ENCODE results near the gene GPX5.
"Not testable (repeated sequence)": the region's sequence is repeated elsewhere in the genome, so short reads cannot be mapped to it uniquely, and the experiment has no call there.

Gene GPX5

DNA sequence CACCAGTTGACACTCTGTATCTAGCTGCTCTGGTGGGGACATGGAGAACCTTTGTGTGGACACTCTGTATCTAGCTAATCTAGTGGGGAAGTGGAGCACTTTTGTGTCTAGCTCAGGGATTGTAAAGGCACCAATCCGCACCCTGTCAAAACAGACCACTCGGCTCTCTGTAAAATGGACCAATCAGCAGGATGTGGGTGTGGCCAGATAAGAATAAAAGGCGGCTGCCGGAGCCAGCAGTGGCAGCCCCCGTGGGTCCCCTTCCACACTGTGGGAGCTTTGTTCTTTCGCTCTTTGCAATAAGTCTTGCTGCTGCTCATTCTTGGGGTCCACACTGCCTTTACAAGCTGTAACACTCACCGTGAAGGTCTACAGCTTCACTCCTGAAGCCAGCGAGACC is 13.3 kb upstream of the GPX5 start:
- not testable (repeated sequence) for DNase-seq (ENCODE audit: low read depth in 2 of 2)

DNA sequence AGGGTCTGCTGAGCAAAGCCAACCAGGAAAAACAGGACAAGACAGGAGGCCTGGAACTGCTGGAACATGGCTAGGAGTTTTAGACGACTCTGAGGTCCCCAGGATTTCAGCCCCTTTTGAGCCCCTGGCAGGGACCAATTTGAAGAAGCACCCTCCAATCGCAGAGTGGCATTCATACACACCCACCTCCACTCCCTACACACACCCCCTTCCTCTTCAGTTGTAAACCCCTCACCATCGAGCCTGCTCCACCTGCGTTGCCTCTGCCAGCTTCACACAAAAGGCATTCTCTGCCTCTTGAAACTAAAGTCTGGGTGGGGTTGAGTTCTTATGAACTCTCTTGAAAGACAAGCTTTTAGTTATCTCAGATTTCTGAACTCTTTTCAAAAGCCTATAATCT is 10.0 kb upstream of the GPX5 start, which contains the start of gene GPX6:
Gene GPX6 (minus strand): TSS at position 118 of the 400 bp plus-strand sequence. CDS start 50 bp downstream, at position 68.
- no peak for DNase-seq (ENCODE audit: low read depth in 2 of 2)

DNA sequence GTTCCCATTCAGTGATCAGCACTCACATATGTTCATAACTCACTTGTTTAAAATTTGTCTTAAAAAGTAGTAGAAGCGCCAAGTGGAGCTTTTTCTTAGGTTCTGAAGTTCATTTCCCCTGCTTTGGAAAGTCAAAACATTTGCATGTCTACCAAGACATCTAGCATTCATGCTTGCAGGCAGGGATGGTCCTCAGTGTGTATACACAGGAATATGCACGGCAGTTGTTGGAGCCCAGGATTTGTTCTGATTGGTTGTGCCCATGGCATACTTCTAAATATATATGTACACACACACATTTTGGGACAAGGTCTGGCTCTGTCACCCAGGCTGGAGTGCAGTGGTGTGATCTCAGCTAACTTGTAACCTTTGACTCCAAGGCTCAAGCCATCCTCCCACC is 7.7 kb upstream of the GPX5 start:
- no peak for DNase-seq (ENCODE audit: low read depth in 2 of 2)

DNA sequence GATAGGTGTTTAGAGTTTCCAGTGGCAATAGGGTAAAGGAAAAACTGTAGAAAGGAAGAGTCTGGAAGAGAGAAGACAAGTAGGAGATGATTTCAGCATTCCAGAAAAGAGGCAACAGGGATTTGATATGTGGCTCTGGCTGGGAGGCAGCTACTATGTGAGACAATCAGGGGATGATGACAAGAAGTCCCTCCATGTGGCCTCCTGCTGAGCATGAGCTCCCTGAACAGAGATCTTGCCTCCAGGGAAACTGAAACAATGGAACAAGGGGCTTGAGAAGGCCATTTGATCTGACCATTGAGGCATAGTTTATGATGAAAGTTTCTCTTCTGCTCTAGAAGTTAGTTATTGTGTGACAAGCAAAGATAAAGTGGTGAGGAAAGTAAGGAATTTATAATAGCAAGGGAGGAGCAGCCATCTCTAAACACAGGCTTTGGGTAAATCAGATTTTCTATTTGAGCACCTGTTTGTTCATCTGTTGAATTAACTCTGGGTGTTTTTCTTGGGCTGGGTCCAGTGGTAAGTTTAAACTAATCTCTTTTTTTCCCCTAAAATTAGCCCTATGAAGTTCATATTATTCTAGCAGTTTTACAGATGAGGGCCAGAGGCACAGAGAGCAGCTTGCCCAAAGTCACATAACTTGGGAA is 3.0 kb upstream of the GPX5 start:
- no peak for DNase-seq (ENCODE audit: low read depth in 2 of 2)

DNA sequence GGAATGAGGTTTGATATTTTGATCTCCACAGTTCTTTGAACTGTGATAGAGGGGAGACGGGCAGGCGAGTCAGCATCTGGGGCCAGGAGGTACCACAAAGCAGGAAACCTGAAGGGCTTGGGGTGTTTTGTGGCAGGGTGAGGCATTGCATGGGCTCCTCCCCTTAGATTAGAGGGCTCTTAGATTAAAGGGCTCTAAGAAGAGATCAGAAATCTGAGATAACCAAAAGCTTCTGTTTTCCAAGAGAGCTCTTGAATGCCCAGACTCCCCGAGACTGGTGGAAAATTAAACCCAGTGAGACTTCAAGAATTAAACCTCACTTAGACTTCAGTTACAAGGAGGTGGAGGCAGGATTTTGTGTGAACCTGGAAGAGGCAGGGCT is 2.4 kb upstream of the GPX5 start:
- DNase-seq (ENCODE audit: low read depth in 2 of 2) = no peak

DNA sequence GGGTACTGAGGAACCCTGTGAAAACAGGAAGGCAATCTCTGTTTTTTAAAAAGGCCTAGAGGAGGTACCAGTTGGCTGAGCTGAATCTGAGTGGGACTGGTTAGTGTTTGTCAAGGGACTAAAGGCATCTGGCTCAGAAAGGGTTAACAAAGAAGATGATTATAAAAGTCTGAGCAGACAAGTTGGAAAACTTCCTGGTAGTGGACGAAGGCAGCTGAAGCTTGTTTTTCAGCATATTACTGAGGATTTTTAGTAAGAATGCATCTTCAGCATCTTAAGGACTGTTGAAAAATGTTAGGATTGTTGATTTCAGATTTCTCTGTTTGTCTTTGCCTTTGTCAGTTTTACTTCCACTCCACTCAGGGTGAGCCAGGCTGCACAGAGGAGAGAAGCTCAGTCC is 5.1 kb downstream of the GPX5 start:
- DNase-seq (ENCODE audit: low read depth in 2 of 2) = no peak

DNA sequence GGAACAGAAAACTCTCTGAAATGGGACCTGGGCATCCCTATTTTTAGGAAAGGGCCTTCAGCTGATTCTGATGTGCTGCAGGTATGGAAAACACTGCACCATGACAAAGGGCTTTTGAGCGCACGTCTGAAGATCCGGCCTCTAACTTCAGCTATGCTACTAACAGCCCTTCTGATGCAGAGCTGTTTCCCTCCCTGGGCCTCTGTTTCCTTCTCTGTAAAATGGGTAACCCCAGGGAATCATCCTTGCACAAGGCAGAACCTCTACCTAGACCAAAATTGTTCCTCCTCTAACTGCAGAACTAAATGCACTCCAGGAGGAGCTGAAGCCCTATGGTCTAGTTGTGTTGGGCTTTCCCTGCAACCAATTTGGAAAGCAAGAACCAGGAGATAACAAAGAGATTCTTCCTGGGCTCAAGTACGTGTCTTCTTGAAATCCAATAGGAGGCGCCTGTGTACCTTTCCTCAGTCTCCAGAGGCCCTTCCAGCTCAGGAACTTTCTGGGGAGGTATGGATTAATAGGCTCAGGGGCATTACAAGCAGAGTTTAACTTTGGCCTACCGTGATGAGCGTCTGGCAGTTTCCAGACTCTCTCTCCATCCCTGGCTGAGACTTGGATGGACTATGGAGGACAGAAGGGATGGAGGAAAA is 5.9 kb downstream of the GPX5 start:
- DNase-seq (ENCODE audit: low read depth in 2 of 2) = no peak

DNA sequence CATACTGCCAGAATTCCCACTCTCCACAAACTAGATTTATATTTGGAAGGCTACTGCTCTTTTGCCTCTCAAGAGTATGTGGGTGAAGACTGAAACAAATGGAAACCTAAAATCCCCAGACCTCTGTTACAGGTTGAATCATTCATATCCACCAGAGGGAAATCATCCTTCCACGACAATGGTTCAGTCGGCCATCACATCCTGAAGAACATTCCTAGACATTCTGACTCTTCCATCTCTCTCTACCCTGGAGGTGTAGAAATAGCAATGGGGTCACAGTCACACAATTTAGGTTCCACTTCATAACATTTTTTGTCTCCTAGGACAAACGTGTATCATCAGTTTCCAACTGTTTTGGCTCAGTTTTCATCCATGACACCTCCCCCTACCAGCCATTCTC is 8.6 kb downstream of the GPX5 start:
- DNase-seq (ENCODE audit: low read depth in 2 of 2) = no peak

DNA sequence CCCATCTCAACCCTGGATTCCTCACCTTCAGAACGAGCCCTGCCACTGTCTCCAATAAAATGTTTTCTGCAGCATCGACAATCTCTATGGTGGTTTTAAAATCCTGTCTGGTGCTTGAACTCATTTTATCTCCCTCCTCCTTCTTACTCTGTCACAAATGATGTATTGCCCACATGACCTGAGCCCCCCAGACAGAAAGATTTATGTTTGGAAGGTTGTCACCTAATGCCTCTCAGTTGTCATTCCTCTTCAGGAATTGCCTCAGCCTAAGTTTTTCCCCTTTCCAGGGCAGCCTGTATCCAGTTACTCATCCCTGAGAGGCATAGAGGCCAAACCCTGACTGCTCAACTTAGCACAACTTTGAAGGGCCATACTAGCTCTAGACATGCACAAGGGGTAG is 9.2 kb downstream of the GPX5 start:
- no peak for DNase-seq (ENCODE audit: low read depth in 2 of 2)

DNA sequence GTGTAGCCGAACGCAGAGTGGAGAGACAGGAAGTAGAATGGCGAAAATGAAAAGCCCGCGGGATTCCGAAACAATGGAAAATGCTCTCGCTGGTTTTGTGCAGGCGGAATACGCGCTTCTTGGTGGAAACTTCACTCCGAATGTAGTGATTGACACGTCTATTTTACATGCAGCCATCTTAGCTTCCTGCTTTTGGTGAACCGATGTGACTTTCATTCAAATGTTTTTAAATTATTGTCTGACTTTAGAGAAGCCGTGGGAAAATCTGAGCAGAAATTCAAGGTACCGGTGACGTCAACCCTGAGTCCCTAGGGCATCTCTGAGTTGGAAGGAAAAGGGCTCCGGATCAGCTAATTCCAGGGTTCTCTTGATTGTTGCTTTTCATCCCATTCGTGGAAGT is 11.4 kb downstream of the GPX5 start:
- no peak for DNase-seq (ENCODE audit: low read depth in 2 of 2)

DNA sequence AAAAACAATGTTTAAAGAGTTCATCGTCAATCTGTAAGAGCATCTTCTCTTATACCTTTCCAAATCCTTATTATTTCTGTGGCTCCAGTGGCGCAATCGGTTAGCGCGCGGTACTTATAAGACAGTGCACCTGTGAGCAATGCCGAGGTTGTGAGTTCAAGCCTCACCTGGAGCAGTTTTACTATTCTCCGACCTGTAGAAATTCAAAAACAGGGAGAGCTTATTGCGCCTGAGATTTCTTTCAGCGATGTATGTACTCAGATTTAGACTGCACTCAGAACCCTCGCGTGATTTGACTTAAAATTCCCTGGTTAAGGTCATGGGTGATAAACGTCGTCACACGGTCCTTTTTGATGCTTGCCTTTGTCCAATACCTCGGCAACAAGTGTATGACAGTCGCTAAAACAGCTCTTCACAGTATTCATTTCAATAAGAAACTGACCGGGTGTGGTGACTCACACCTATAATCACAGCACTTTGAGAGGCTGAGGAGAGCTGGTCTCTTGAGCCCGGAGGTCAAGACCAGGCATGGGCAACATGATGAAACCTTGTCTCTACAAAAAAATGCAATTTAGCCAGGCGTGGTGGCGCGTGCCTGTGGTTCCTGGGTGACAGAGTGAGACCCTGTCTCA is 11.9 kb downstream of the GPX5 start:
- no peak for DNase-seq (ENCODE audit: low read depth in 2 of 2)

DNA sequence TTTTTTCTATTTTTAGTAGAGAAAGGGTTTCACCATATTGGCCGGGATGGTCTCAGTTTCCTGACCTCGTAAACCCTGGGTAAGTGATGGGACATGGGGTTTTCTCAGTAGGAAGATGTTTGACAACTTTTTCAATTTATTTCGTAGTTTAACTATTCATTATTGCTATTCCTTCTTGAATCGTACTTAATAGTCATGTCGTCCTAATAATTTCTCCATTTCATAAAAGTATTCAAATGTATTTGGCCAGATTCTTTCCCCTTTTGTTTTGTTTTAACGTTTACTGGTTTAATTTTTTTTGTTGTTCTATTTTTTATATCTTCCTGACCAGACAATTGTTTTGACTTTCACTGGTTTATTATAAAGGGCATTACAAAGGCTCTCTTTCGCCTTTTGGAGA is 16.3 kb downstream of the GPX5 start:
- DNase-seq (ENCODE audit: low read depth in 2 of 2) = no peak

DNA sequence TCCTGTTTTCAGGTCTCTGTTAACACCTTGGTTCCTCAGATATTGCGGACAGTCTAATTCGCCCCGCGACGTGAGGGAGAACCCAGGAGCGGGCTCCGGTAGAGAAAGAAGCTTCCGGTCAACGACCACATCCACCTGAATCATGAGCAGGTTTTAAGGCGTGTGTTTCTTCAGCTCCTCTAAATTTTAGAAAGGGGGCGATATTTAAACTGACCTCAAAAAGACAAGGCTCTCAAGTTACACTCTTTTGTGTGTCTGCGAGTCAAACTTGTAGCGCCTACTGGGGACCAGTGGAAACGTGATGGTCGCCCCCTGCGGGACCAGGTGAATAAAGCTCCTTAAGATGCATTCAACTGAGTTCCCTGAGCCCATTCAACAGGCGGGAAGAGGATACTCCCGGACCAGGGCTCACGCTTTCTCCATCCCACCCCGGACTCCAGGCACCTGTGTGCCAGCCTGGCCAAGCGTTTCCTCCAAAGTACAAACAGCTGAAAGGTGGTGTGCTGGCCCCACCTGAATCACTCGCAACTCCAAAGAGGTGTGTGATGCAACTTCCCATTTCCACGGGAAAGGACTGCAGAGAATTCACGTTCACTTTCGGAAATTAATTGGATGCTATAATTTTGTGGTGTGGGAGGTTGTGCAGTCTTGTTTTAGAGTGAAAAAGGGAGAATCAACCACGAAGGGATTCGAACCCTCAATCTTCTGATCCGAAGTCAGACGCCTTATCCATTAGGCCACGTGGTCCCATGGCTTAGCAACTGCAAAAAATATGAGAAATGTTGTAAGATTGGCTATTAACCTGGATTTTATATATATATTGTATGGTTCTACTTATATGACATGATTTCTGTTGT is 17.0 kb downstream of the GPX5 start:
- no peak for DNase-seq (ENCODE audit: low read depth in 2 of 2)

DNA sequence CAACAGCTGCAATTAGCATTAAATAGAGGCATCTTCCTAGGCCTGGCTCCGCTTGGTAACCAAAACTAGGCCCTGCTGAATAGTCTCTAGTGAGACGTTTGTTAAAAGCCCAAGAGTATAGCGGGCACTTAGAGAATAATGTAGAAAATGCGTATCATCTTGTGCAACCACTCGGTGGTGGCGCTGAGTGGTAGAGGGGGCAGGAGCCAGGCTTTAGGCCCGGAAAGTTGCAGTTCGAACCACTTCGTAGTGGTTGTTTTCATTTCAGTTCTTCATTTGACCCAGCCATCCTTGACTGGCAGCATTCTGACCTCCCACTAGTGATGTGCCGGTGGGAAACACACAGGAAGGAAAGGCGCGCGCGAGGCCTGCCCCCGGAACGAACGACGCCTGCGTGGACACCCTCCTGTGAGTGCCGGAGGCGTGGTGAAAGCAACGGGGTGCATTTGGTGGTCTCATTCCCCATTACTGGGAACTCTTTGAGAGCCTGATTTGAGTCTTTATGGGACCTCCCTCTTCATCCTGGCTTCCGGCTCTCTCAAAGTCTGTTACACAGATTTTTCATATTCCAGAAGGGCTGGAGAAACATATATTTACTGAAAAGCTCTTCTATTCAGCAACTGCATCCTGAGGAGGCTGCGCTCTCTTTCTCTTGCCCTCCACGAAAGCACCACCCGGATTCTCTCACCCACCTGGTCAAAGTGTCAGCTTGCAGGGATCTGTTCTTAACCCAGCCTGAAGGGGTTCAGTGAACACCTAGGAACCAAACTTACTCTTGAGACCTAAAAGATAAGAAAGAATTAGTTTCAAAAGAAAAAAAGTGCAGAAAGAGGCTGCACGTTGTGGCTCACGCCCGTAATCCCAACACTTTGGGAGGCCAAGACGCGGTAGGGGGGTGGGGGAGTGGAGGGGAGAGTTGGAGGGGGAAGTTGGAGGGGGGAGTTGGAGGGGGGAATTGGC is 18.2 kb downstream of the GPX5 start:
- DNase-seq (ENCODE audit: low read depth in 2 of 2) = no peak

DNA sequence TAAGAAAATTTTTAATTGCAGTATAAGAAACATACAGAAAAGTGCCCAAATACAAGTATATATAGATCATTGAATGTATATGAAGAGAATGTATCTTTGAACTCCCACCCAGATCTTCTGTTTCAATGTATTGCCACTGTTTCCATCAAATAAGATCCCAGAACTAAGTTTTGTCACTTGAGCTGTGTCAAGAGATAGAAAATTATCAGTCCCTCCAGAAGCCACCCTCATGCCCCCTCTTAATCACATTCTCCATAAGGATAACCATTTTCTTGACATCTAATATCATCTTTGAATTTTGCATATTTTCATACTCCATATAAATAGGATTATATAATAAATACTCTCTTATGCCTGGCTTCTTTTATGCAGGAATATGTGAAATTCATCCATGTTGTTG is 20.3 kb downstream of the GPX5 start:
- DNase-seq (ENCODE audit: low read depth in 2 of 2) = no peak

DNA sequence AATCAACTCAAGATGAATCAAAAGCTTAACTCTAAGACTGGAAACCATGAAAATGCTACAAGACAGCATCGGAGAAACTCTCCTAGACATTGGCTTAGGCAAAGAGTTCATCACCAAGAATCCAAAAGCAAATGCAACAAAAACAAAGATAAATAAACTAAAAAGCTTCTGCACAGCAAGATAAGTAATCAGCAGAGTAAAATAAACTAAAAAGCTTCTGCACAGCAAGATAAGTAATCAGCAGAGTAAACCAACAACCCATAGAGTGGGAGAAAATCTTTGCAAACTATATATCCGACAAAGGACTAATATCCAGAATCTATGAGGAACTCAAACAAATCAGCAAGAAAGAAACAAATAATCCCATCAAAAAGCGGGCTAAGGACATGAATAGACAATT is 21.3 kb downstream of the GPX5 start:
- DNase-seq (ENCODE audit: low read depth in 2 of 2) = not testable (repeated sequence)

DNA sequence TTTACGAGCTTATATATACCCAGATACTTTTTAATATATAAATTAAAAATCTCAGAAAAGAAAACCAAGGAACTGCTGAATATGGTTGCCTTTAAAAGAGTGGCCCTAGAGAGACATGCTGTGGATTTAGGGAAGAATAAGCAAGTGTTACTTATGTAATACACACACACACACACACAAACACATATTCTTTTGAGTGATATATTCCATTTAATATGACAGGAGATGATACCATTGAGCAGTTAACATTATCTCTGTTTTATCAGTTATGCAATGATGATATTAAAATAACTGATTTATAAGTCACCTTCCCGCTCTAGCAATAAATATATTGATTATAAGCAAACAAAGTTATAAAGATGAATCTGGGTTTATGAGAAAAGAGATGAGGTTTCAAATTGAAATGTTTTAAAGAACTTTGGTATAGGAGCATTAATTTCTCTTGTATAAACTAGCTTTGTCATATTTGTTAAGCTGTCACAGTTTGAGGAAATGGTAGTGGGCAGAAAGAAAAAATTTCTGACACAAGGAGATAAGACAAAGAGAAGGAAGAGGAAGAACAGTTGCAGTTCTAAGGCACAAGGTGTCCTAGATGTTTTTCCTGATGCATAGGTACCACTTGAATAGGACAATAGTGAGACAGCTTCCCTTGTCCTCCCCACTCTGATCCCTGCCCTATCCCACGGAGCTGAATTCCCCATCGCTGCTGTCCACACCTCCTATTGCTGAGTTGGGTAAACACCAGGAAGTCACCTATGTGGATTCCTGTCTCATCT is 26.4 kb downstream of the GPX5 start:
- DNase-seq (ENCODE audit: low read depth in 2 of 2) = no peak

DNA sequence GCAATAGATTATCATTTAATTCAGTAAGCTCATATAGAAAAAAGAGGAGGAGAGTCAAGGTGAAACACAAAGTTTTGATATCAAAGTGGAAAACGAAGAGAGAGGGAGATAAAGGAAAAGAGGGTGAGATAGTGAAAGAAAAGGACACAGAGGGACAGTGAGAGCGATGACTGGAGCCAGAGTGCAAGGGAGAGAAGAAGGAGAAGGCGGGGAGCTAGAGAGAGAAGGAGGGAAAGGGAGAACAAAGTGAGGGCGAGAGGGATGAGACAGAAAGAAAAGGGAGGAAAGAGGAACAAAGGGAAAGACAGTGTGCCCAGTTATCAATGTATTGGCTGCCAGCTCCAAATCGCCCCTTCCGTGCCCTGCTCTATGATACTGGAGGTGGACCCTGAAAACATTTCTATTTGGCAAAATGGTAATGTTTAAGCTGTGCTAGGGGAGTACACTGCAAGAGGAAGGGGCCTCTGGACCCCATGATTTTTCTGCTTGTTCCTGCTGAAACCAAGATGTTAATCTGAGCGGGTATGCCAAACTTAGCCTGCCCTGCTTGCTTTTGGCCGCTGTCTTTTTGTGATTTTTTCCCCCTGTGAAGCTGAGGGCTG is 27.8 kb downstream of the GPX5 start:
- DNase-seq (ENCODE audit: low read depth in 2 of 2) = no peak

DNA sequence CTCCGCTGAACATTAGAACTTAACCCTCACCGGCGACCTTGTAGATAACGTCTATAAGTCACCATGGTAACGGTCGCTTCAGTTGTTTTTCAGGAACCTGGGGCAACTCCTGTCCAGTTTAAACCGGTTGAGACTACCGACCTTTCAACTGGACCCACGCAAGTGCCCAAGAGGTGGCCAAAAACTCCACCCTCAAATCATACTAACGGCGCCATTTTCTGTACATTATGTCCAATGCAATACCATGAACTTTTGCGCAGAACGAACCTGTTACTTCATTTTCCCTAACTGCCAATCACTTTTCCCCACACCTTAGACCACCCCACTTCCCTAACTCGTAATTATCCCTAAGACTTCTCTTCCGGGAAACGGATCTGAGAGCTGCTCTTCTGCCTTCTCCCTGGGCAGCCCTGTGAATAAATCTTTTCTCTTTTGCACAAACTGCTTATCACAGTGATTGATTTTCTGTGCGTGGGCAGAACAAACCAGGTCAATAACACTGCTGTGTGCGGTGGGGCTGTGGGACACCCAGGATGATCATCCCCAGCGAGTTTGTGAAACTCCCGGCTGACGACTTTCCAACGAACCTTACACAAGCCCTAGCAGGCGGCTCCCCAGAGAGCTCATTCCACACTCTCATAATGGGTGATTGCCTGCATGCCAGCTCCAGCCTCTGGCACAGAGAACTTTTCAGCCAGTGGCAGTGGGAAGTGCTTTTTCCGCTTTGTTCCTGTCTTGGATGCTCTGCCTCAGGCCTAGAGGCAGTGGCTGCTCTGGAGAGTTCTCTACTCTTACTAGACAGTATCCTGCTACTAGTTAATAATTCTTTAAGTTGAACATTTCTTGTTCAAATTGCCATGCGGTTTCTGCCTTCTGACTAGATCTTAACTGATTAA is 28.6 kb downstream of the GPX5 start:
- no peak for DNase-seq (ENCODE audit: low read depth in 2 of 2)

Data from stimulated activated CD8-positive, alpha-beta memory T cell treated with anti-CD3 and anti-CD28 coated beads, Interleukin-7, amount 100 ng/mL, for 1 hour (primary cell).